Adipose tissue (tissue), 3 donors: Measurements from ENCODE around the gene LZTFL1. TPM values are rescaled to one million over a fixed set of nuclear protein-coding genes. Genes with fewer than 3 reads are reported as not detected.

Source experiments
- H3K27ac ChIP-seq: one replicate; pipeline ENCODE4 v1.5.1; 2013; ENCODE audit warnings: low read depth, low read length
- WGBS, 3 donors: extraction: QIAGEN DNeasy Blood & Tissue Kit; methylation state at CpG; one replicate each; pipeline ENCODE4 v1.1.7; 2013; 5-methylcytosine and 5-hydroxymethylcytosine counted together
- polyA plus RNA-seq, 3 donors: library from polyadenylated mRNA; stranded (reverse); fragments of 200-250 nt; gene quantifications; one replicate each; pipeline ENCODE4 v1.2.3, GENCODE V29; 2013
- donor health status: healthy with polysubstance abuse.
- donor health status: Bipolar disorder and iron deficiency.
- donor health status: healthy.

Gene LZTFL1
- polyA plus RNA-seq, 3 donors = 5.8 to 10.2 (median 6.9) TPM

DNA sequence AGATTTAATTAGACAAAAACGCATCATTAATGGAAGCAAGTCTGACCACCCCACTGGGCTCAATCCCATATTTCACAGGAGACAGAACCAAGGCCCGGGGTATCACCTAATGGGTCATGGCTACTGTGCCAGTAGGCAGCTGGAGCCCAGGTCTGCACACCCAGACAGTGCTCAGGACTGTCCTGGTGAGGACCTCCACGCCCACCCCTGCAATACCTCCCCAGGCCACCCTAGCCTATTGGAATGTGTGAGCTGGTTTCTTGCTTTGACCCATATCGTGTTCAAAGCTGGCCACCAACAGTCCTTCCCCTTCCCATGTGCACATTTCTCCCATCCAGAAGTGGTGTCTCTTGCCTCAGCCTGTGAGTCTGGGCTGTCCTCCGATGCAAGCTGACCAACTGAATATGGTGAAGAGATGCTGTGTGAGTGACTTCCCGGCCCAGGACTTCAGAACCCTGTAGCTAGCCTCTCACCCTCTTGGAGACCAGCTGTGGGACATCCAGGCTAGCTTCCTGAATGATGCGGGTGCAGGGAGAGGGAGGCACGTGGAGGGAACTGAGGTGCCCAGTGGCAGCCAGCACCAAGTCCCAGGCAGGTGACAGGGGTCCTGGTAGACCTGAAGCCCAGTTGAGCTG is 64.7 kb downstream of the LZTFL1 start:
- H3K27ac ChIP-seq = no peak overlapping the region
- 75 to 91% (median 91%) methylated on average over 8 of the region's 8 CpGs for WGBS, 3 donors

DNA sequence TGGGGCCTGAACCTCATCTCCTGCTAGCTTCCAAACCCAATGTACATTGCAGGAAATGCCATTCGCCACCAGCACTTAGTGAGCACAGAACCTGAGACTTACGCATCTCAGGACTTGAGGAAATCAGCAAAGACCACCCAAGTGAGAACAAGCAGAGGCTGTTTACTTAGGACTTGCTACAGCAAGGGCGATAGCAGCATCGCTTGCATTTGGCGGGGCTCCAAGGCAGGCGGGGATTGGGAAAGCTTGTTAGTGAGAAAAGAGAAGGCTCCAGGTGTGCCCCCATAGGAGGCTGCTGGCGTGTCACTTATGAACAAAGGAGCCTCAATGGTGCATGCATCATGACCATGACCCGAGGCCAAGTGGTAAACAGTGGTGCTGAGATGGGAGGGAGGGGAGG is 65.3 kb downstream of the LZTFL1 start:
- no peak overlapping the region for H3K27ac ChIP-seq
- WGBS, 3 donors = 42 to 80% (median 78%) methylated on average over 8 of the region's 8 CpGs

DNA sequence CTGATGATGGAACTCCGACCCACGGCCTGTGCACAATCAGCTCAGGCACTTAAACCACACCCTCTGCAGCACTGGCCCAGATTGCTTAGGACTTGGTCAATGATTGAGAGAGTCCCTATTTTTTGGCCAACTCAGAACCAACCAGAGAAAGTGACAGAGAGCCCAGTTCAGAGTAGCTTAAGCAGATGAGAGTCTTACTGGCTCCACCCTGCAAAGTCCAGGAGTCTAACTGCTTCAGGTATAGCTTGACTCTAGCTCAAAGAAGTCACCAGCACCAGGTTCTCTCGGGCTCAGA is 65.7 kb downstream of the LZTFL1 start:
- WGBS, 3 donors = 61 to 69% (median 68%) methylated on average over 3 of the region's 3 CpGs
- no peak overlapping the region for H3K27ac ChIP-seq

GRCh38 chr3:45775571-45776300 is 66.2 kb downstream of the LZTFL1 start:
- no peak overlapping the region for H3K27ac ChIP-seq
- WGBS, 3 donors = 87 to 88% (median 88%) methylated on average over 17 of the region's 17 CpGs

GRCh38 chr3:45774581-45775521 is 67.1 kb downstream of the LZTFL1 start:
- 67 to 84% (median 83%) methylated on average over 8 of the region's 8 CpGs for WGBS, 3 donors
- no peak overlapping the region for H3K27ac ChIP-seq

DNA sequence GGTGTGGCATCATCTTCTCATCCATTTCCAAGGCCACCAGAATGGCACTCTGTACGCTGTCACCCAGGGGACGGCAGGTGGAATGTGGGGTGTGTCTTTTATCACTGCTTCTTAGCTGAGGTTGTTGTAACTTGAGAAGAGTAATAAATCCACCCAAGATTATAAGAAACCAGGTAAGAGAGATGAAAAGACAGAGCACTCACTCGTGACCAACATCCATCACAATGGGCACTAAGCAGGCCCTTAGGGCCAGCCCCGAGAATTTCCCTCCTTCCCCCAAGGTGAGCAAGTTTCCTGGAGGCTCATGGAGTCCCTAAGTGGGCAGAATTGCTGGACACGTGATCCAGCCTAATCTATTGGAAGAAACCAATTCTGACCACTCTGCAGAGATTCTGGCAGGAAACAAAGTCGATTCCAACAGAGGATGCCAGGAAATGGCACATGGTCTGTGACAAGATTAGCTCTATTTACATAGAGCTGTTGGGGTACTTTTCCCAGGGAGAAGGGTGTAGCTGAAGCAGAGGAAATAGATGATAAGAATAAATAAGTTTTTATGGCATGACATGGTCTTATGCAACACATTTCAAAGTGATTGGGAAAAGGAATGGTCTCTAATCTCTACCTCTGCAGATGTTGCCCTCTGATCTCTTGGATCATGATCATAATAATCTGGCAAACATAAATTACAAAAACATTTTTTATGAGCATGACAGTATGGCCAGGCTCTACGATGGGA is 68.0 kb downstream of the LZTFL1 start:
- WGBS, 3 donors = 49 to 55% (median 50%) methylated on average over 7 of the region's 7 CpGs
- no peak overlapping the region for H3K27ac ChIP-seq

Other genes with a start within 250 kb of the LZTFL1 start
- gene LIMD1, start 247.4 kb downstream of the LZTFL1 start, polyA plus RNA-seq = 1 to 10 TPM; 3.4 to 5.0 (median 4.3) TPM
- gene SACM1L, start 152.7 kb downstream of the LZTFL1 start, polyA plus RNA-seq = 10 to 100 TPM; 11.6 to 27.0 (median 20.9) TPM
- gene SLC6A20, start 45.6 kb downstream of the LZTFL1 start, polyA plus RNA-seq = under 1 TPM in 2 of 3 donors, not detected in 1; 0.01 to 0.51 TPM
- under 1 TPM in 2 of 3 donors, not detected in 1; 0.05 to 0.06 TPM for gene CCR9, start 44.4 kb upstream of the LZTFL1 start, polyA plus RNA-seq
- 1 to 10 TPM in 1 of 3 donors, under 1 TPM in 2; 0.22 to 1.1 (median 0.22) TPM for gene CXCR6, start 101.3 kb upstream of the LZTFL1 start, polyA plus RNA-seq
- gene FYCO1, start 153.7 kb upstream of the LZTFL1 start, polyA plus RNA-seq = 10 to 100 TPM in 2 of 3 donors, 1 to 10 TPM in 1; 7.0 to 17.4 (median 14.3) TPM
- under 1 TPM in 2 of 3 donors, not detected in 1; 0.01 to 0.06 TPM for gene XCR1, start 185.4 kb upstream of the LZTFL1 start, polyA plus RNA-seq